ENCODE measurements around the gene WDR90.

GRCh38 chr16:669666-670065 lies 20.5 kb downstream of the WDR90 start:
- no peak for TF ChIP-seq CTCF (conservative IDR thresholded peaks at IDR 0.05; ENCODE audit: low read depth in 2 of 2)
- TF ChIP-seq EZH2 (IDR thresholded peaks at IDR 0.05; ENCODE audit: low read depth, unreplicated experiment): no peak
- TF ChIP-seq JUNB (IDR thresholded peaks at IDR 0.05; ENCODE audit: unreplicated experiment): no peak
- TF ChIP-seq REST (IDR thresholded peaks at IDR 0.05; ENCODE audit: unreplicated experiment): no peak
- TF ChIP-seq POLR2AphosphoS5 (IDR thresholded peaks at IDR 0.05; ENCODE audit: low read depth): no peak
- TF ChIP-seq ETS1 (IDR thresholded peaks at IDR 0.05): no peak
- no peak for TF ChIP-seq CREB1 (CRISPR knock-in tag; IDR thresholded peaks at IDR 0.05; ENCODE audit: low read depth)
- no peak for TF ChIP-seq EZH2phosphoT487 (IDR thresholded peaks at IDR 0.05; ENCODE audit: unreplicated experiment)
- TF ChIP-seq NANOG (IDR thresholded peaks at IDR 0.05; ENCODE audit: borderline replicate concordance): no peak
- TF ChIP-seq ZNF114 (CRISPR knock-in tag; IDR thresholded peaks at IDR 0.05): no peak
- no peak for TF ChIP-seq STAT1 (IDR thresholded peaks at IDR 0.05; ENCODE audit: unreplicated experiment)
- TF ChIP-seq ZNF331 (CRISPR knock-in tag; IDR thresholded peaks at IDR 0.05; ENCODE audit: low read depth): no peak
- no peak for TF ChIP-seq ZNF462 (CRISPR knock-in tag; IDR thresholded peaks at IDR 0.05)
